Left forelimb (tissue), 1 donor: ENCODE data around the gene ATIC.
"Not testable (repeated sequence)": the region's sequence is repeated elsewhere in the genome, so short reads cannot be mapped to it uniquely, and the experiment has no call there.

Experiments used
- DNase-seq: peaks from one replicate; pipeline ENCODE4 v3.0.0-alpha.2; 2018; ENCODE audit warnings: low spot score

ATIC gene

DNA sequence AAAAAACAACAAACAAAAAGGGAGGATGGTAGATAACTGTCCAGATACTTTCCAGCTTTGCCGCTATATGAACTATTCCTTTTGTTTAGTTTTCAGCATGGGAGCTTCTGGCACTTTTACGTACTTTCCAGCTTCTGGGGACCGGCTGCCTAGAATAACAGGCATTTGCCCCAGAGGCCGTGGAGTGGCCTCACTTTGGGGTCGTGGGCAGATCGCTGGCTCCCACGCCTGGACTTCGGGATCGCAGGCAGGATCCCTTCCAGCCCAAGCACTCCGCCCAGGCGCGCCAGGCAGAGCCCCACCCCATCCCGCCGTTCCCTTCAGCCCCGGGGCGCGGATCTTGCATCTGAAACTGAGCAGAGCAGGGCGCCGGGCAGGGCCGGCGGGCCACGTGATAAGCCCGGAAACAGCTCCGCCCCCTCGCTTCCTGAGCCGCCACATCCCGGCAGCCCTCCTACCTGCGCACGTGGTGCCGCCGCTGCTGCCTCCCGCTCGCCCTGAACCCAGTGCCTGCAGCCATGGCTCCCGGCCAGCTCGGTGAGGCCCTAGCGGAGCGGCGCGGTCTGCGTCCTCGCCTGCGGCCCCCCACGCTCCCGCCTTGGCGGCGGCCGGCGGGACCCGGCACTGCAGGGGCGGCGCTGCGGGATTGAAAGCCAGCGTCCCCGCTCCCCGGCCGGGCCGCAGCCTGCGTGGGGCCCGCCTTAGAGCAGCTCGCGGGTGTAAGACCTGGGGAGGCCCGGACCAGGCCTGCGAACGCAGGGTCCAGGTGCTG is at the start of gene ATIC:
ATIC (plus strand) TSS at position 435 of the 772 bp plus-strand sequence; CDS start at position 519, 84 bp downstream.
- DNase-seq, result peak; percentile 90

DNA sequence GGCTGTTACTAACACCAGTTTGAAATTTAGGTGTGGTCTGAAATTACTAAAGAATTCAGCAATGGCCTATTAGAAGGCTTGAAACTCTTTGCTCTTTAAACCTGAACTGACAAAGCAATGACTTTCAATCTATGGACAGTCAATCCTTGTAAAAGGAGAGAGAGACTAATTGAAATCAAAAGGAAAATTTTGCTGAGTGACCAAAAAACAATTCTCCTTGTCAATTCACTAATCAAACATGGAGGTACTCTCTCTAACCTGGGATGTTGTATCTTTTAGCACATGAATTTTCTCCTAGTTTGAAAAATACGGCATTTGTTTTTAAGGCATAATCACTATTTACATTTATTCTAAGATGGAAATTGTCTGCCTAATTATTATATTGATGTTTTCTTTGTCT is 49.6 kb upstream of the ATIC start:
- DNase-seq, result no peak

DNA sequence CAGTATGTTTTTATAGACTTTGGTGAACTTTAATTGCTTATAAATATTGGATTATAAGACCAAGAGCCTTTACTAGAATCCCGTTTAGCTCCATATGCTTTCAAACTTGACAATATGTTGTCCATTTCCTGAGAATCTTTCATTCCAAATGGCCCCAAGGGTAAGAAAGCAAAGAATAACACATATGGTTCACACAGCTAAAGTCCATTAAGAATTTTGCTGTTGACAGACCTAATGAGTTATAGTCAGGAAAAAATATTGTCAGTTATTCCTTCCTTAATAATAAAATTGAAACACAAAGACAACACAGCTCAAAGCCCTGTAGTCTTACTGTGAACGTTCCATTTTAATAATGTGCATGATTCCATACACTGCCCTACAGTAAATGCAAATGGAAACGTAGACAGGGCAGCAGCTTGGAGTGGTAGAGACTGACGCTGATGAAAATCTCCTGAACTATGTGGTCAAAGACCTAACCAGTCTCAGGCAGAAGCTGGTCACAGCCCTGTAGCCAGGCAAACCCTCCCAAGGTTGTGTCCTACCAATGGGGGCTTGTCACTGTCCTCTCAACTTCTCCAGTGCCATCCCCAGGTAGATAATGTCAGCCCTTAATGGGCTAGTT is 49.0 kb upstream of the ATIC start:
- no peak for DNase-seq

DNA sequence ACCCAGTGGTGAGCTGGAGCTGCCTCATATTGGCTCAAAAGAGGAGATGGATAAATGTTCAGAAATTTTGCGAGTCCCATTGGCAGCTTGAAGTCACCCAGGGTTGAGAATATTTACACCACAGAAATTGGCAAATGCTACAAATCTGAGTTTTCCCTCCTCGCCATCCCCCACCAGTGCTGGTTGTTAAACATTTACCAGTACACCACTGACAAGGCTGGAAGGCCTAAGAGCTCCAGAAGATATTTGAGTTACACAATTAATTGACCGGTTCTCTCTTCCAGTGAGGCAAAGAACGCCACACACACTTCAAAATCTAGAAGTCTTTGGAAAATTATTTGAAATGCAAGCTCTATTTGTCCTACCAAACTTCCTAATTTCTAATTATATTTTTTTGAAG is 47.5 kb upstream of the ATIC start:
- no peak for DNase-seq

DNA sequence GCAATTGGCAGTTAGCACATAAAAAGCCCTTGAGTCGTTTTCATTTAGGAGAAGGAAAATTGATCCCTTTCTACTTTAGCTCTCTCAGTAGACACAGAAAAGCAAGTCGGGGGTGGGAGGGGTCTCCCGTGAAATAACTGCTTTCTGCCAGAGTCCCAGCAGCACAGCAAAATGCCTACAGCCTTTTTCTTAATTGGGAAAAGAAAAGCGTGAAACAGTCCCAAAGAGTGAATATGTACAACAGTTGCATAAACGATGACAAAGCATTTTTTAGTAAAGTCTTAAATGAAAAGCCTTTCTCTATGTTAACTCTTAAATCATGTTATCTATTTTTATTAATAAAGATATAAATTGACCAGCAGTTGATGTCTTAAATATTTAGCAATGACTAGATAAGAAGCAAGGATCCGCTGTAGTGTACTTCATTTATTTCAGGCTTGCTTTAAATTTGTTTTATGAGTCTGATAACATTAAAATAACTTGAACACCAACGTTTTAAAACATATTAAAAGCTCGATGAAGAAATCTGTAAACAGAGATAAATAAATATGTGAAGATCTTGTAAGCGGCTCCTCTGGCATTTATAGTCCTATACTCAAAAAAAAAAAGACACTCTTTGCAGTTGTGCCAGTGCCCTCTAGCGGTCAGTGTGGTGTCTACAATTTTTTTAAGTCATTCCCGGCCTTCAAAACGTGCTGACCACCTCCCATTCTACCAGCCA is 42.3 kb upstream of the ATIC start:
- no peak for DNase-seq

DNA sequence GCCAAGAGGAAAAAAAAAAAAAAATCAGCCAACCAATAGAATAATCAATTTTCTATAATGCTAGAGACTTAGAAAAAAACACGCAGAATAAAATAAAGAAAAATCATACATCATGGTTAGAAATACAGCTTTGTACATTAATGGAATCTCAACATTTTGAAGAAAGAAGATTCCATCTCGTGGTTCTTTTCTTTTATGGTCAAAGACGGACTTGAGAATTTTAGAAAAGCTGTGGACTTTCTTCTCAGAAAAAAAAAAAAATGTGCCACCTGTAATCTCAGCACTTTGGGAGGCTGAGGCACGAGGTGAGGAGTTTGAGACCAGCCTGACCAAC is 41.8 kb upstream of the ATIC start:
- DNase-seq, result no peak

DNA sequence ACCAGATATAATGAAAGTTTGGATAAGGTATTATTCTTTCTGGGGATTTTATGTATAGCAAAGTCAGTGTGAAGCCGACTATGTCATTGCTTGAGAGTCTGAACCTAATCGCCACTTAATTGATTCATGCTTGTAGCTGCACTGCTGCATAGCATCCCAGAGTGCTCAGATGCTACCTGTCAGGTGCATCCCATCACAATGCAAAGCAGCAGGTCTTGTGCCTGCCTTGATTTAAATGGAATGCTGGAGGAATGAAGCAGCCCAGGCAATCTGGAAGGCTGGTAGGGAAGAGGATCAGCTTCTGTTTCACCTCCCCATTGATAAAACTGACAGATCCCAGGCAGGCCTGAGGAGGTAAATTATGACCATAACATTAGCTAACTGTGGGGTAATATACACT is 40.4 kb upstream of the ATIC start:
- no peak for DNase-seq

DNA sequence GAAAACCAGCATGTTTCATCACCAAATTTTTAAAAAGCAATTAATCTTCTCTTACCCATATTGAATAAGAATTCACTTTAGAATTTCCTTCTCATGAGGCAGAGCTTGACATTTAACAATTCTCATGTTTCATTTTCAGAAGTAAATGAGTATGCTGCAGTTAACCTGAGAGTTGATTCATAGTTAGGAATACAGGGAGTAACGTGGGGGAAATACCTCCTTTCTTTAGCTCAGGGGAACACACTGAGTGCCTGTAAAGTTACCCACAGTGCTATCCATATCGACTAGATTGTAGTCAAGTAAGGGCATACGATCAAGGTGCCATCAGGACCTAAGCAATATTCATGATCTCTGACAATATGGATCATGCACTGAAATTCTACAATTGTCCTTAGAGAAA is 38.9 kb upstream of the ATIC start:
- DNase-seq, result no peak

DNA sequence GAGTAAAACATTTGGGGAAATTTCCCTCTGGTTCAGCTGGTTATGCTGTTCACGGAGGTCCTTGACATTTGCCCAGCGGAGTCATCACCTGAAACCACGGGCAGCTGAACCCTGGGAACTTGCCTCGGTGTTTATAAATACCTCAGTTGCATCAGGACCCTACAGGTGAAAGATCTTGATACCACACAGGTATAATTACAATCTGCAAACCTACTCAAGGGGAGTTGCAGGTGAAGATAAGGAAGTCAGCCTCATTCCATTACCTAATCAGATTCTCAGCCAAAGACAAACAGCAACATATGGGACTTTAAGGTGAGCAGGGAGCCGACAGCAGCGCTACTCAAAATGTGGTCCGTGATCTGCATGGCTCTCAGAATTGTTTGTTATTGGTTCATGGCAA is 37.0 kb upstream of the ATIC start:
- DNase-seq, result no peak

DNA sequence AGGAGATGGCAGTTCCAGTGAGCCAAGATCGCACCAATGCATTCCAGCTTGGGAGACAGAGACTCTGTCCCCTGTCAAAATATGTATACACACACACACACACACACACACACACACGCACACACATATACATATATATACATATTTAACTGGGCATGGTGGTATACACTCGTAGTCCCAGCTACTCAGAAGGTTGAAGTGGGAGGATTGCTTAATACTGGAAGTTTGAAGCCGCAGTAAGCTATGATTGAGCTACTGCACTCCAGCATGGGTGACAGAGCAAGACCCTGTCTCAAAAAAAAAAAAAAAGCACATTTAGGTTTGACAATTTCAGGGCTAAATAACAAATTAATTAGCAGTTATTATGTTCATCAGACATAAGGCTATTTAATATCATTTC is 36.0 kb upstream of the ATIC start:
- no peak for DNase-seq

DNA sequence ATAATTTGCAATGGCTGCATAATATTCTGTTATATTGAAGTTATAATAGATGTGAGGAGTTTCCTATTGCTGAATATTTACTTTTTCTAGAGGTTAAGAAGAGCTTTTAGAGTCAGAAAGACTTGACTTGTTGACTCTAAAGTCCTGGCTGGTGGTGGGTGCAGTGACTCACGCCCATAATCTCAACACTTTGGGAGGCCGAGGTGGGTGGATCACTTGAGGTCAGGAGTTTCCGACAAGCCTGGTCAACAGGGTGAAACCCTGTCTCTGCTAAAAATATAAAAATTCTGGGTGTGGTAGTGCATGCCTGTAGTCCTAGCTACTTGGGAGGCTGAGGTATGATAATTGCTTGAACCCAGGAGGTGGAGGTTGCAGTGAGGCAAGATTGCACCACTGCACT is 33.9 kb upstream of the ATIC start:
- DNase-seq, result no peak

DNA sequence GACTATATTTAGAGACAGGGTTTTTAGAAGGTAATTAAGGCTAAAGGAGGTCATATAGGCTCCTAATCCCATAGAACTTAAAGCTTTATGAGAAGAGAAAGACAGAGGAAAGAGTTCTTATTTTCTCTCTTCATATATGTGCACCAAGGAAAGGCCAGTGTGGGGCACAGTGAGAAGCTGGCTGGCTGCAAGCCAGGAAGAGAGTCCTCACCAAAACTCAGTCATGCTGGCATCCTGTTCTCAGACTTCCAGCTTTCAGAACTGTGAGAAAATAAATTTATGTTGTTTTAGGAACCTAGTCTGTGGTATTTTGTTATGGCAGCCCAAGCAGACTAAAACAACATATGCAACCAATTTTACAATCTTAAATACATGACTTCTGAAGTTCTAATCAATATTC is 31.5 kb upstream of the ATIC start:
- no peak for DNase-seq

DNA sequence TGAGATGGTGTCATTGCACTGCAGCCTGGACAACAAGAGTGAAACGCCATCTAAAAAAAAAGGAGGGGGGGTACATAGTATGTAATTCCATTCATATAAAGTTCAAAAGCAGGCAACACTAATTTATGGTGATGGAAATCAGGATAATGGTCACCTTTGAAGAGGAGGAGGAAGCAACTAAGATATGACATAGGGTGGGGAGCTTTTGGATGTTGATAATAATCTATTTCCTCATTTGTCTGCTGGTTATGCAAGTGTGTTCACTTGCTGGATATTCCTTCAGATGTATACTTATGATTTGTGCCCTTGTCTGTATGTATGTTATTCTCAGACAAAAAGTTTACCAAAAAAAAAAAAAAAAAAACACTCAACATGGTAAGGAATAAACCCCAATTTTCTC is 28.6 kb upstream of the ATIC start:
- no peak for DNase-seq

DNA sequence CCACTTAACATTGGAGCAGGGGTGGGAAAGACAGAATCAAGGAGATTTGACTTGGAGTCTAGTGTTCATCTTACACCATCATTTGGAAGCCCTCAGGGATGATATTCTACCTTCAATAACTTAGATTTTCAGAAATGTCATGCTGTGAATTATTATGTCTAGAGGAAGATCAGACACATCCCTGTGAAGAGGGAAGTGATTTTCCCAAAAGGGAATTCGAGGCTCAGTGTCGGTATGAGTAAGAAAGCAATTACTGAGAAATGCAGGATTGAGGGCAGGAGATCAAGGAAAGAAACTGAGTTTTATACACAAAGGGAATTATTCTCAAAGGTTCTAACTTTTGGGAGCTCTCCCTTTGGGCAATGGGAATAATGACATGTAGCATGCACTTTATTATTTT is 25.6 kb upstream of the ATIC start:
- DNase-seq, result no peak

DNA sequence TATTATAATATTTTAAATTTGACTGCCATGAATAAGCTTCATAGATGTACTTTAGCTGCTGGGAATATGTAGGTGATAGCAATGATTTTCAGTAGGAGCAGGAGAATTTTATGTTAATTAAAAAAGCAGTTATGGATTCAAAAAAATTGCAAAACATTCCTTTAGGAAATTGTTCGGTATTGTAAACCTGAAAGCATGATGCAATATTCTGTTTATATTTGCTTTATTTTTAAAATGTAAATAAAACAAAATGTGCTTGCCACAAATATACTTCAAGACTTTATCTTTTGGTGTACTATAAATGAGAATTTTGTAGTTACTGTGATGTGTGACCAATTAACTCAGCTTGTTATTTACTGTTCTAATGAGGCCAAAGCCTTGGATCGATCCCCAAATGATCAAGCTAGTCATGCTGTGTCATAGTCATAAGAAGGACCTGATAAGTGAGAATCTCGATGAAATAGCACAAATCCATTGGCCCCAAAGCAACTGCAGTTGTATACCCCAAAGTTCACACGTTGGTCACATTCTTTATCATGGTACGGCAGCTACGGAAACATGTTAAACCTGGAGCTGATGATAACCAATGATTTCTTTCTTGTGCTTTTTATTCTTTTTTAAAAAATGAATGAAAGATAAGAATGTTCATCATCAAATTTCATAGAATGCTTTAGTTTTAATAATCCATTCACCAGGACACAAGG is 23.6 kb upstream of the ATIC start:
- DNase-seq, result no peak

DNA sequence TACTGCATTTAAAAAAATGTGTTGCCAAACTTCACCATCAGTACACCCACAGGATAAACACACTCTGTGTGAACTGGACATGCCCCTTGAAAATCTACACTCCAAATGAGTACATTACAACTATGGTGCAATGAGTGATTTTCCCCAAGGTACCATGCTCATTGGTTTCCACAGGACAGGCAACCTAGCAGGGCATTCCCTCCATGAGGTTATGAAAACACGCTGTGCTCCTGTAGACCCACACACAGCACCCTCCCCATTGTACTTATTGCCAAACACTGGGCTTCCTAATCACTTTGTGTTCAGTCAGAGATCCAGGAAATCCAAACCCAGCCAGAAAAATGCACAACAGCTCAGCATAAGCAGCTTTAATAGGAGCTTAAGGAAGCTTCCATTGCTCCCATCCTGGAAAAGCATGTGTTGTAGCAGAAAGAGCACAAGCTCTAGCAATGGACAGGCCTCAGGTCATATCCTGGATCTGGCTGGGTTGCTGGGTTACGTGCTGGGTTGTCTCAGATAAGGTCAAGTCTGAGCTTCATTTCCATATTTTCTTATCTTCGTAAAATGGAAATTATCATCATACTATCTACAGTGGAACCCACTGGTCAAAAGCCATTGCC is 20.8 kb upstream of the ATIC start:
- DNase-seq, result no peak

DNA sequence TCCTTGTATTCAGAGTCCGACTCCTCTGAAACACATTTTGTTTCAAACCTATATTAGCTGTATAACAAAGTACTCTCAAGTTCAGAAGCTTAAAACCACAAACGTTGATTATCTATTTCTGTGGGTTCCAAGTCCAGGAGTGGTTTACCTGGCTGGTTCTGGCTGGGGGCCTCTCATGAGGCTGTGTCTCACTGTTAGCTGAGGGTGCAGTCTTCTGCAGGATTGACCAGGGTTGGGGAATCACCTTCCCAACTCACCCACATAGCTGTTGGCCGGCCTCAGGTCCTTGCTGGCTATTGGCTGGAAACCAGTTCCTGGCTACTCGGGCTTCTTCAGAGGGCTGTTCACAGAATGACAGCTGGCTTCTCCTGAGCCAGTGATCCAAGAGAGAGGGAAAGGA is 18.0 kb upstream of the ATIC start:
- DNase-seq, result no peak

DNA sequence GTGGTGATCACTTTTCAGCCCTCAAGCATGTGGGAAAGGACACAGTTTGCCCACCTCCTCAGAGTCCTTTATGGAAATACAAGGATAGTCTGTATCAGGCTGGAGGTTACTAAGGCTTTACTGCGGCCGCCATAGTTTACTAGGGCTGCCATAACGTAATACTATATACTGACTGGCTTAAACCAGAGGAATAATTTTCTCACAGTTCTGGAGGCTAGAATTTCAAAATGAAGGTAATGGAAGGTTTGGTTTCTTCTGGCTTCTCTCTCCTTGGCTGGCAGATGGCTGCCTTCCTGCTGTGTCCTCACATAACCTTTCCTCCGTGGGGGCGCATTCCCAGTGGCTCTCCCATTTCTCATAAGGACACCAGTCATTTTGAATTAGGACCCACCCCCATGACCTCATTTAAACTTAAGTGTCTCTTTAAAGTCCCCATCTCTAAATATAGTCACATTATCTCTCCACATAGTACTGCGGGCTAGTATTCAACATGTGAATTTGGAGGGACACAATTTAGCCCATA is 12.5 kb upstream of the ATIC start:
- no peak for DNase-seq

DNA sequence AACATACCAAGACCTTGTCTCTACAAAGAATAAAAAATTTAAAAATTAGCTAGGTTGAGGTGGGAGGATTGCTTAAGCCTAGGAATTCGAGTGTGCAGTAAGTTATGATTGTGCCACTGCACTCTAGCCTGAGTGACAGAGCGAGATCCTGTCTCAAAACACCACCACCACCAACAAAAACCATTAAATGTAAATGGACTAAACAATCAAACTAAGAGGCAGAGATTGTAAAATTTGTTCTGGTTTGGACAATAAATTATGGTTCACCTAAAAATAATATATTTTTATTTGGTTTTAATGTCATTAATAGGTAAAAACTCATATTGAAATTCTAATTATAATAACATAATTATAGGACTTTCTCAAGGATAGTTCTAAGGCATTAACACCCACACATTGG is 9.9 kb upstream of the ATIC start:
- no peak for DNase-seq

DNA sequence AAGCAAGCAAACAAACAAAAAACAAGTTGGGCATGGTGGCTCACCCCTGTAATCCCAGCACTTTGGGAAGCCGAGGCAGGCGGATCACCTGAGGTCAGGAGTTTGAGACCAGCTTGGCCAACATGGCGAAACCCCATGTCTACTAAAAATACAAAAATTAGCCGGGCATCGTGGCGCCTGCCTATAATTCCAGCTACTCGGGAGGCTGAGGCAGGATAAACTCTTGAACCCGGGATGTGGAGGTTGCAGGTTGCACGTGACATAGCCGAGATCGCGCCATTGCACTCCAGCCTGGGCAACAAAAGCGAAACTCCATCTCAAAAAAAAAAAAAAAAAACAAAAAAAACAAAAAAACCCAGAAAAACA is 617 bp upstream of the ATIC start:
- not testable (repeated sequence) for DNase-seq

DNA sequence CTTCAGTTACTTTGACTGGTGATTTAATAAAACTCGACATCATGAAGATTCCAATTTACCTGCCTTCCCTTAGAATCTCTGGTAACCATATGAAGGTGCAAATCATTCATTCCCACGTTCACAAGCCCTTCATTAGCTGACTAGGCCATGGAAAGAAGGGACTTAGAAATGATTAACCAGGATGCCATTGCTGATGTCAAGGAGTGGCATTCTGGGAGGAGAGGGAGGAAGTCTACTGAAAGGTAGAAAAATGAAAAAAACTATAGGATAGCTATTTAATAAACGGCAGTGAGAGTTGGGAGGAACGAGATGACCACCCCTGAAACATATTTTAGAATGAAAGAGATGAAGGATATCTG is 1.4 kb downstream of the ATIC start:
- no peak for DNase-seq

DNA sequence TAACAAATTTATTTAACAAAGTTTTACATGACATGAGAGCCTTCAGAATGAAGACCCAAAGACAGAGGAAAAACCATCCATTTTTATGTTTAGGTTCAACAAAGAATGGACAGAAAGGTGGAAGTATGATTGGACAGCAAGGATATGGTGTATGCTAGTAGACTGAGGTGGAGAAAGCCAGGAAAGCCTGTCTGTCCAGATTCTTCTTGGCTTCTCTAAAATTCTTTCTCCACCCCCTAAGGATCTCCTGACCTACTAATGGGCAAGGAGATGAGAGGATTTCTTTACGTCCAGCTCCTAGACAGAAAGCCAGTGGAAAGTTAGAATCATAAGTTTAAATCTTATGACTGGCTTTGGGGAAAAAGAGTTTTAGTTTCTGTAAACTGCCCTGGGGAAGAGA is 3.0 kb downstream of the ATIC start:
- DNase-seq, result no peak
